ENCODE data around the gene MYO1G. TPM values are rescaled to one million over a fixed set of nuclear protein-coding genes. Genes with fewer than 3 reads are reported as not detected.
A peak's percentile ranks its signal among the peaks of the same experiment; 100 is the strongest.

The MYO1G gene
- total and polyA plus RNA-seq, 7 experiments from 2014 or later = 29.2 to 385 (median 76.0) TPM

- Mint-ChIP-seq H3K27ac (peak overlapping the region; percentile 28 to 94 (median 78)), H3K4me3 (peak overlapping the region in 7 of 10 donors; percentile 1 to 53 (median 20)), H3K9me3 (peaks cover 0 to 1% (median 0%) of the 10 kb centered on the region in 11 donors), H3K27me3 (no peaks in the 10 kb centered on the region), H3K4me1 (peaks cover 21 to 57% (median 51%) of the 10 kb centered on the region in 7 donors), H3K36me3 (peaks cover 0 to 37% (median 25%) of the 10 kb centered on the region in 5 donors)
- ATAC-seq = peak; percentile 88
- peak overlapping the region; percentile 8 for H3K27ac ChIP-seq (ENCODE audit: low read depth, low read length)
- no peak overlapping the region for H3K4me3 ChIP-seq (ENCODE audit: low read length)
- H3K27me3 ChIP-seq (ENCODE audit: control insufficient read depth in 2 of 2, insufficient read depth in 2 of 2, low read length in 2 of 2) = no peaks in the 10 kb centered on the region
- DNase-seq = peak in 7 of 9 donors; percentile 39 to 69 (median 63)
- no peaks in the 10 kb centered on the region for H3K9me3 ChIP-seq (ENCODE audit: control insufficient read depth in 2 of 3, low read length in 3 of 3)
- intact Hi-C loops (cut with micrococcal nuclease) = loop anchor here in 1 of 2 donors (1.0 kb wide), 2 partner anchors 10 to 14 kb away; no protein-coding TSS in a partner anchor
- H3K4me1 ChIP-seq (ENCODE audit: control insufficient read depth in 2 of 2, insufficient read depth in 2 of 2, low read length in 2 of 2) = peaks cover 6 to 11% of the 10 kb centered on the region in 2 donors
- H3K36me3 ChIP-seq (ENCODE audit: control insufficient read depth in 2 of 3, insufficient read depth in 3 of 3, low read length in 3 of 3) = no peaks in the 10 kb centered on the region
- CTCF ChIA-PET = interaction anchor here (1.4 to 1.9 kb wide), 2 partner anchors 13 to 40 kb away, joined by 3 to 6 read pairs; no protein-coding TSS in a partner anchor
- POLR2A ChIA-PET = interaction anchor here (1.3 to 7.9 kb wide), 3 partner anchors 12 to 18 kb away, joined by 4 to 88 read pairs (median 47); partner anchors contain the start of gene CCM2
Observed at GRCh38 chr7:45013465-45013967, 34.7 kb upstream of the MYO1G start.

- Histone ChIP-seq H3K27ac (ENCODE audit: low read depth, low read length) (no peak overlapping the region), H3K4me1 (ENCODE audit: control insufficient read depth in 2 of 2, insufficient read depth in 2 of 2, low read length in 2 of 2) (peaks cover 3 to 6% of the 10 kb centered on the region in 2 donors), H3K9me3 (ENCODE audit: control insufficient read depth in 2 of 3, low read length in 3 of 3) (no peaks in the 10 kb centered on the region), H3K4me3 (ENCODE audit: low read length) (no peak overlapping the region), H3K27me3 (ENCODE audit: control insufficient read depth in 2 of 2, insufficient read depth in 2 of 2, low read length in 2 of 2) (no peaks in the 10 kb centered on the region), H3K36me3 (ENCODE audit: control insufficient read depth in 2 of 3, insufficient read depth in 3 of 3, low read length in 3 of 3) (no peaks in the 10 kb centered on the region)
- Mint-ChIP-seq H3K27me3 (no peaks in the 10 kb centered on the region), H3K4me1 (peaks cover 25 to 64% (median 54%) of the 10 kb centered on the region in 7 donors), H3K36me3 (peaks cover 0 to 27% (median 13%) of the 10 kb centered on the region in 5 donors), H3K27ac (peak overlapping the region in 7 of 9 donors; percentile 4 to 74 (median 69)), H3K4me3 (peak overlapping the region in 3 of 10 donors; percentile 21 to 49 (median 34)), H3K9me3 (no peaks in the 10 kb centered on the region)
- ChIA-PET CTCF (no interaction called here), POLR2A (interaction anchor here (0.6 to 2.3 kb wide), 5 partner anchors 11 to 22 kb away, joined by 3 to 16 read pairs (median 5); no protein-coding TSS in a partner anchor)
- no peak for DNase-seq
- no peak for ATAC-seq
- intact Hi-C loops (cut with micrococcal nuclease) = no loop called here
Observed at GRCh38 chr7:45007571-45008328, 28.9 kb upstream of the MYO1G start.

- Mint-ChIP-seq H3K4me3 (peak overlapping the region in 2 of 10 donors; percentile 4 to 49), H3K9me3 (no peaks in the 10 kb centered on the region), H3K4me1 (peaks cover 23 to 63% (median 54%) of the 10 kb centered on the region in 7 donors), H3K36me3 (peaks cover 0 to 27% (median 12%) of the 10 kb centered on the region in 5 donors), H3K27me3 (no peaks in the 10 kb centered on the region), H3K27ac (peak overlapping the region; percentile 4 to 72 (median 47))
- ChIA-PET POLR2A (interaction anchor here (0.6 to 2.3 kb wide), 4 partner anchors 12 to 20 kb away, joined by 3 to 16 read pairs (median 6); no protein-coding TSS in a partner anchor), CTCF (no interaction called here)
- Histone ChIP-seq H3K4me1 (ENCODE audit: control insufficient read depth in 2 of 2, insufficient read depth in 2 of 2, low read length in 2 of 2) (peaks cover 3 to 7% of the 10 kb centered on the region in 2 donors), H3K27ac (ENCODE audit: low read depth, low read length) (no peak overlapping the region), H3K27me3 (ENCODE audit: control insufficient read depth in 2 of 2, insufficient read depth in 2 of 2, low read length in 2 of 2) (no peaks in the 10 kb centered on the region), H3K36me3 (ENCODE audit: control insufficient read depth in 2 of 3, insufficient read depth in 3 of 3, low read length in 3 of 3) (no peaks in the 10 kb centered on the region), H3K9me3 (ENCODE audit: control insufficient read depth in 2 of 3, low read length in 3 of 3) (no peaks in the 10 kb centered on the region), H3K4me3 (ENCODE audit: low read length) (no peak overlapping the region)
- no peak for DNase-seq
- intact Hi-C loops (cut with micrococcal nuclease) = no loop called here
- ATAC-seq = no peak
Observed at GRCh38 chr7:45007106-45007505, 28.3 kb upstream of the MYO1G start.

- CTCF ChIA-PET = no interaction called here
- H3K27me3 ChIP-seq (ENCODE audit: control insufficient read depth in 2 of 2, insufficient read depth in 2 of 2, low read length in 2 of 2) = no peaks in the 10 kb centered on the region
- no peak overlapping the region for H3K27ac ChIP-seq (ENCODE audit: low read depth, low read length)
- ATAC-seq = no peak
- no peak for DNase-seq
- Mint-ChIP-seq H3K9me3 (no peaks in the 10 kb centered on the region), H3K27ac (peak overlapping the region in 8 of 9 donors; percentile 23 to 77 (median 66)), H3K27me3 (no peaks in the 10 kb centered on the region), H3K4me1 (peaks cover 23 to 65% (median 56%) of the 10 kb centered on the region in 7 donors), H3K36me3 (peaks cover 0 to 18% (median 15%) of the 10 kb centered on the region in 5 donors), H3K4me3 (no peak overlapping the region)
- peaks cover 11 to 15% of the 10 kb centered on the region in 2 donors for H3K4me1 ChIP-seq (ENCODE audit: control insufficient read depth in 2 of 2, insufficient read depth in 2 of 2, low read length in 2 of 2)
- no peak overlapping the region for H3K4me3 ChIP-seq (ENCODE audit: low read length)
- POLR2A ChIA-PET = interaction anchor here (0.8 to 10.5 kb wide), 6 partner anchors 9 to 56 kb away, joined by 3 to 348 read pairs (median 35); partner anchors contain the start of gene MYO1G
- peaks cover 0 to 3% (median 0%) of the 10 kb centered on the region in 3 experiments for H3K36me3 ChIP-seq (ENCODE audit: control insufficient read depth in 2 of 3, insufficient read depth in 3 of 3, low read length in 3 of 3)
- H3K9me3 ChIP-seq (ENCODE audit: control insufficient read depth in 2 of 3, low read length in 3 of 3) = no peaks in the 10 kb centered on the region
- intact Hi-C loops (cut with micrococcal nuclease) = no loop called here
Observed at GRCh38 chr7:45003789-45004188, 25.0 kb upstream of the MYO1G start.

GRCh38 chr7:45001826-45002225, 23.0 kb upstream of the MYO1G start:
- peaks cover 0 to 2% (median 0%) of the 10 kb centered on the region in 11 donors for H3K9me3 Mint-ChIP-seq
- peaks cover 0 to 3% (median 0%) of the 10 kb centered on the region in 3 experiments for H3K36me3 ChIP-seq (ENCODE audit: control insufficient read depth in 2 of 3, insufficient read depth in 3 of 3, low read length in 3 of 3)
- peak overlapping the region; percentile 10 to 92 (median 84) for H3K4me3 Mint-ChIP-seq
- peaks cover 15 to 54% (median 47%) of the 10 kb centered on the region in 7 donors for H3K4me1 Mint-ChIP-seq
- DNase-seq = no peak
- ChIA-PET CTCF (interaction anchor here (0.9 to 8.0 kb wide), 11 partner anchors 19 to 118 kb away, joined by 3 to 63 read pairs (median 5); no protein-coding TSS in a partner anchor), POLR2A (interaction anchor here (0.7 to 10.5 kb wide), 16 partner anchors 9 to 153 kb away, joined by 3 to 348 read pairs (median 8); partner anchors contain the start of genes H2AZ2, MYO1G, PURB and TBRG4)
- no peaks in the 10 kb centered on the region for H3K9me3 ChIP-seq (ENCODE audit: control insufficient read depth in 2 of 3, low read length in 3 of 3)
- intact Hi-C loops (cut with micrococcal nuclease) = loop anchor here (1.0 to 2.0 kb wide), 8 partner anchors 25 to 413 kb away; partner anchors contain the start of genes H2AZ2 (in 1 of the 2), PPIA (in 1 of the 2), PURB (in 1 of the 2) and TBRG4 (in 1 of the 2)
- H3K27me3 ChIP-seq (ENCODE audit: control insufficient read depth in 2 of 2, insufficient read depth in 2 of 2, low read length in 2 of 2) = no peaks in the 10 kb centered on the region
- peaks cover 0 to 11% (median 9%) of the 10 kb centered on the region in 5 donors for H3K36me3 Mint-ChIP-seq
- H3K27ac ChIP-seq (ENCODE audit: low read depth, low read length) = peak overlapping the region; percentile 84
- H3K27me3 Mint-ChIP-seq = no peaks in the 10 kb centered on the region
- no peak overlapping the region for H3K4me3 ChIP-seq (ENCODE audit: low read length)
- peaks cover 10 to 17% of the 10 kb centered on the region in 2 donors for H3K4me1 ChIP-seq (ENCODE audit: control insufficient read depth in 2 of 2, insufficient read depth in 2 of 2, low read length in 2 of 2)
- H3K27ac Mint-ChIP-seq = peak overlapping the region; percentile 86 to 96 (median 92)
- no peak for ATAC-seq

Data from naive thymus-derived CD4-positive, alpha-beta T cell (primary cell).